ENCODE data around the gene ARHGAP33. TPM values are rescaled to one million over a fixed set of nuclear protein-coding genes. Genes with fewer than 3 reads are reported as not detected.

ARHGAP33 gene
- polyA plus RNA-seq, 1 donor (not counting 4 experiments of a cell fraction or from before 2014, with no cell fraction given), result 0.49 TPM

DNA sequence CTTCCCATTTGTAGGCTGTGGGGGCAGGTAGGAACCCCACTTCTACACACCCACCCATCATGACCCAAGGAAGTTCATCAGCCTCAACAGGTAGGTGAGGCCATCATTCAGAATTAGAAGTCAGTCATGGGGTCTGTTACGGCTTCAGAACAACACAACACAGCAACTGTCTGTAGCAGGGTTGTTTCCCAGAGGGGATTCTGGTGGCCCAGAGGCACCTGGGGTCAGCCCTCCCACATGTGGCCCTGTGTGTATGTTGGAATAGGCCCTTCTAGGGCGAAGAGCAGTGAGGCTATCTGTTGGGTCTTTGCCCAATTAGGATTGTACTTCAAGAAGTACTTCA lies 36.5 kb upstream of the ARHGAP33 start:
- Histone ChIP-seq H3K36me3 (ENCODE audit: control insufficient read depth in 2 of 2, extremely low read depth in 1 of 2, insufficient read depth in 2 of 2, low read length in 2 of 2) (peaks cover 39 to 41% of the 10 kb centered on the region in 2 experiments), H2AFZ (ENCODE audit: control insufficient read depth, low read length) (no peak overlapping the region), H3K4me2 (ENCODE audit: control insufficient read depth, extremely low read depth, insufficient read depth, low read depth, low read length) (no peak overlapping the region), H3K9me1 (ENCODE audit: control insufficient read depth, extremely low read depth, insufficient read depth, low read length) (no peaks in the 10 kb centered on the region), H3K27me3 (ENCODE audit: control insufficient read depth, extremely low read depth, insufficient read depth, low read length) (no peaks in the 10 kb centered on the region), H4K20me1 (ENCODE audit: control insufficient read depth, extremely low read depth, insufficient read depth, low read length) (peaks cover 6% of the 10 kb centered on the region), H3K27ac (ENCODE audit: control insufficient read depth, insufficient read depth, low read length) (no peak overlapping the region), H3K79me2 (ENCODE audit: control insufficient read depth, insufficient read depth, low read length) (peaks cover under 1% of the 10 kb centered on the region), H3K4me3 (ENCODE audit: control insufficient read depth in 2 of 3, extremely low read depth in 1 of 3, insufficient read depth in 2 of 3, low read depth in 1 of 3, low read length in 3 of 3) (no peak overlapping the region), H3K9me3 (ENCODE audit: control insufficient read depth, low read depth, low read length) (no peaks in the 10 kb centered on the region), H3K4me1 (ENCODE audit: control insufficient read depth, extremely low read depth, insufficient read depth, low read length) (peaks cover 8% of the 10 kb centered on the region), H3K9ac (ENCODE audit: control insufficient read depth, extremely low read depth, insufficient read depth, low read length) (no peak overlapping the region)
- dilution Hi-C loops (cut with MboI; ENCODE audit: extremely low pct_ligation_motif_present, low sequenced_read_pairs), result no loop called here
- DNase-seq (ENCODE audit: low read depth, low spot score) (no peak), FAIRE-seq (no peak)
- TF ChIP-seq EZH2 (IDR thresholded peaks at IDR 0.05; ENCODE audit: low read length), result no peak
- TF ChIP-seq, protein P1, sequence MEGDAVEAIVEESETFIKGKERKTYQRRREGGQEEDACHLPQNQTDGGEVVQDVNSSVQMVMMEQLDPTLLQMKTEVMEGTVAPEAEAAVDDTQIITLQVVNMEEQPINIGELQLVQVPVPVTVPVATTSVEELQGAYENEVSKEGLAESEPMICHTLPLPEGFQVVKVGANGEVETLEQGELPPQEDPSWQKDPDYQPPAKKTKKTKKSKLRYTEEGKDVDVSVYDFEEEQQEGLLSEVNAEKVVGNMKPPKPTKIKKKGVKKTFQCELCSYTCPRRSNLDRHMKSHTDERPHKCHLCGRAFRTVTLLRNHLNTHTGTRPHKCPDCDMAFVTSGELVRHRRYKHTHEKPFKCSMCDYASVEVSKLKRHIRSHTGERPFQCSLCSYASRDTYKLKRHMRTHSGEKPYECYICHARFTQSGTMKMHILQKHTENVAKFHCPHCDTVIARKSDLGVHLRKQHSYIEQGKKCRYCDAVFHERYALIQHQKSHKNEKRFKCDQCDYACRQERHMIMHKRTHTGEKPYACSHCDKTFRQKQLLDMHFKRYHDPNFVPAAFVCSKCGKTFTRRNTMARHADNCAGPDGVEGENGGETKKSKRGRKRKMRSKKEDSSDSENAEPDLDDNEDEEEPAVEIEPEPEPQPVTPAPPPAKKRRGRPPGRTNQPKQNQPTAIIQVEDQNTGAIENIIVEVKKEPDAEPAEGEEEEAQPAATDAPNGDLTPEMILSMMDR (optimal IDR thresholded peaks at IDR 0.05 in 1 of 3, IDR thresholded peaks at IDR 0.05 in 1 of 3, conservative IDR thresholded peaks at IDR 0.05 in 1 of 3; ENCODE audit: extremely low read depth in 1 of 3, insufficient read depth in 2 of 3, low read length in 3 of 3), result no peak

DNA sequence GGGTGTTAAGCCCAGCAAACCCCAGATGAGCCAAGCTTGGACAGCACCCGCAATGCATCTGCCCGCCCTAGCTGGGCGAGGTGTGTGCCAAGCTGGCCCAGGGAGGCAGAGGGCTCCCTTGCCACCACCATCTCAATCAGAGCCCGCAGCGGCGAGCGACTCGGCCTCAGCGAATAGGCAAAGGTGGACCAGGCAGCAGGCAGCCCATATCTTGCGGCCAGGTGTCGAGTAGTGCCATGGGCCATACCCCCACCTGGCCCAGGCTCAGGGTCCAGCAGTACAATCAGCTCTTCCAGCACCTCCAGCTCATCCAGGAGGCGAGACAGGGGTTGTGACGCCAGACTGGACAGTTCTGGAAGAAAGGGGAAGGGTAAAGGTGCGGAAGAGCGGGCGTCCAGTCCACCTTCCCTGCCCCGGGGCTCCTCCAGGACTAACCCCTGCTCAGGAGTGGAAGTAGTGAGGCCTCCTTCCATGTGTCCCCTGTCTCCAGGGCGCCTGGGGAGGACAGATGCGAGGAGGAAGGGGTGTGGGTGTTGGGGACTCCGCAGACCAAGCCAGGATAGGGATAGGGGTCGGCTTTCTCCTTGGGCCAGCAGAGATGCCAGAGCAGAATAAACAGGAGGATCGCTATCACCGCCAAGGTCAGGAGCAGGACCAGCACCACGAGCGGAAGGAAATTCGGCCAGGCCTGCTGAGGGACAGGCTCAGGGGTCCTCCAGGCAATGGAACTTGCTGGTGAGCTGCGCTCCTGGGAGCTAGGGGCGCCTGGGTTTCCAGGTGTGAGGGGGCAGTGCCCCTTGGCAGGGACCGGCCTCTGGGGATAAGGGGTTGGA lies 35.9 kb upstream of the ARHGAP33 start:
- Histone ChIP-seq H3K4me1 (ENCODE audit: control insufficient read depth, extremely low read depth, insufficient read depth, low read length) (peaks cover 12% of the 10 kb centered on the region), H3K9me1 (ENCODE audit: control insufficient read depth, extremely low read depth, insufficient read depth, low read length) (no peaks in the 10 kb centered on the region), H3K4me2 (ENCODE audit: control insufficient read depth, extremely low read depth, insufficient read depth, low read depth, low read length) (peak overlapping the region; percentile 98), H4K20me1 (ENCODE audit: control insufficient read depth, extremely low read depth, insufficient read depth, low read length) (peaks cover 6% of the 10 kb centered on the region), H3K27ac (ENCODE audit: control insufficient read depth, insufficient read depth, low read length) (no peak overlapping the region), H2AFZ (ENCODE audit: control insufficient read depth, low read length) (no peak overlapping the region), H3K27me3 (ENCODE audit: control insufficient read depth, extremely low read depth, insufficient read depth, low read length) (no peaks in the 10 kb centered on the region), H3K9ac (ENCODE audit: control insufficient read depth, extremely low read depth, insufficient read depth, low read length) (peak overlapping the region; percentile 47), H3K79me2 (ENCODE audit: control insufficient read depth, insufficient read depth, low read length) (peaks cover 2% of the 10 kb centered on the region), H3K36me3 (ENCODE audit: control insufficient read depth in 2 of 2, extremely low read depth in 1 of 2, insufficient read depth in 2 of 2, low read length in 2 of 2) (peaks cover 36% of the 10 kb centered on the region in 2 experiments), H3K4me3 (ENCODE audit: control insufficient read depth in 2 of 3, extremely low read depth in 1 of 3, insufficient read depth in 2 of 3, low read depth in 1 of 3, low read length in 3 of 3) (peak overlapping the region in 2 of 3 experiments; percentile 76 to 84), H3K9me3 (ENCODE audit: control insufficient read depth, low read depth, low read length) (no peaks in the 10 kb centered on the region)
- dilution Hi-C loops (cut with MboI; ENCODE audit: extremely low pct_ligation_motif_present, low sequenced_read_pairs), result no loop called here
- no peak for DNase-seq (ENCODE audit: low read depth, low spot score)
- no peak for FAIRE-seq
- TF ChIP-seq, protein P1 (optimal IDR thresholded peaks at IDR 0.05 in 1 of 3, IDR thresholded peaks at IDR 0.05 in 1 of 3, conservative IDR thresholded peaks at IDR 0.05 in 1 of 3; ENCODE audit: extremely low read depth in 1 of 3, insufficient read depth in 2 of 3, low read length in 3 of 3), result no peak
- no peak for TF ChIP-seq EZH2 (IDR thresholded peaks at IDR 0.05; ENCODE audit: low read length)
